DMS79 treated with DMSO at 0.1 percent for 48 hours (cell line): ENCODE results near the gene FBLN5.
A peak's percentile ranks its signal among the peaks of the same experiment; 100 is the strongest.
"Not testable (repeated sequence)": the region's sequence is repeated elsewhere in the genome, so short reads cannot be mapped to it uniquely, and the experiment has no call there.

Source experiments
- DNase-seq: peaks from one replicate; lab custom pipeline; 2025; lab: John Stamatoyannopoulos, UW

The FBLN5 gene

DNA sequence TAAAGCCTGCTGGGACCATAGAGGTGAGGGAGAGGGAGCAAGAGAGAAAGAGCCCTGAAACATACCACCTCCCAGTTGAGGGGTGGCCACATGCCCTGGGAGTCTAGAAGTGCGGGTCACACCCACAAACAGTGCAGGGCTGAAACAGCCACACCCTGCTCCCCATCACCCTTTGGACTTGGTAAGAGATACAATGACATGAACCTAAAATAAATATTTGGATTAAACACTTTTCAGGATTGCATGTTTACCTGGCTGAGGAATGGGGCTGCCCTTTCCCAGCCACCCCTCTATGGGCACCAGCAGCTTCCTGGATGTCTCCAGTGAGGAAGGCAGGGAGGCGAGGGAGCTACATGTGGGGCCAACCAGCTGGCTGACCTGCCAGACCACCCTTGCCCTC is 41.1 kb downstream of the FBLN5 start:
- no peak for DNase-seq

DNA sequence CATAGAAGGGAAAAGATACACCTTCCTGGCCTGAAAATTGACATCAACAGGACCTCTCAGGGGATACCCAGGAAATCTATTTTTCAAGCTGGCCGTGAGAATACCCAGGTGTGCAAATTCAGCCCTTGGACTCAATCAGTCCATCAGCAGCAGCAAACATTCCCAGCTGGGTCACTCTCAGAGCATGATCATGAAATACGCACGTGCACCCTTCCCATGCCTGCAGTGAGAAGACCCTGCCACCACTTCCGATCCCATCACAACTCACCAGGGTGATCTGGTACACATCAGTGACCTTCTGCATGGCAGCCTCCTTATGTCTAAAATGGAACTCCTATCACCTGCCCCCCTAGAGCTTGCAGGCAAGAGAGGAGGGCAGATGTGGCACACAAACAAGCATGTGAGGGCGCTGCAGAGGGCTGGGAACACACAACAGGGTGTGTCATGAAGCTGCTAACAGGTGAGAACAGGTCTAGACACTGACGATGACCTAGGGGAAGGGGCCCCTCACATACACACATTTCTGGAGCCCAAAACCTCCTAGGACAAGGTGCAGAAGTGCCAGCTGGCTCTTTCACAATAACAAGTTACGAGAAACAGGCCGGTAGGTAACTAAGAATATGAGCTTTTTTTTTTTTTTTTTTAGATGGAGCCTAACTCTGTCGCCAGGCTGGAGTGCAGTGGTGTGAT is 42.4 kb downstream of the FBLN5 start:
- no peak for DNase-seq

DNA sequence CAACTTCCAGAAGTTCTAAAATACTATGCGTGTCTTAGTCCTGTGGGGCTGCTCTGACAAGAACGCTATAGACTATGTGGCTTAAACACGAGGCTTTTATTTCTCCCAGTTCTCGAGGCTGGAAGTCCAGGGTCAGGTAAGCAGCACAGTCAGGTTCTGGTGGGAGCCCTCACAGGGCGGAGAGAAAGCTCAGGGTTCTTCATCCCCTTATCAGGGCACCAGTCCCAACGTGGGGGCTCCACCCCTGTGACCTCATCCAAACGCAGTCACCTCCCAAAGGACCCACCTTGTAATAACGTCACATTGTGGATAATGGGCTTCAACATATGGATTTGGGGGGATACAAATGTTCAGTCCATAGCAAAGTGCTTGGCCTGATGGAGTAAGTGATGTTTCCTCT is 43.0 kb downstream of the FBLN5 start:
- no peak for DNase-seq

DNA sequence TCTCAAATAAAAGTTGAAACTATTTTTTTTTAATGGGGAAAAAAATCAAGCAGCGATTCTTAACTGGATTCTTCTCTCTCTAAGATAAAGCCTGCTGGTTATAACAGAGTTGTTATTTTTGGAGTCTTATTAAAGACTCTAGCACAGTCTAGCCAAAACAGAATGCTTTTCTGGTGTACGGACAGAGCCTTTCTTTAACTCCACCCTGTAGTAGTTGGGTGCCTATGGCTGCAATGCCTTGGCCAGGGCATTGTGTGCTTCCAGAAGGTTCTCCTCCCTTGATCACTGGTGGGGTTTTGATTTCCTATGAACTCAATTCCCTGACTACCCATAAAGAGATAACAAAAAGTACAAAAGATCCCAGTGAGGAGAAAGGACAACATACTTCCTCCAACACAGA is 44.4 kb downstream of the FBLN5 start:
- DNase-seq, result no peak

DNA sequence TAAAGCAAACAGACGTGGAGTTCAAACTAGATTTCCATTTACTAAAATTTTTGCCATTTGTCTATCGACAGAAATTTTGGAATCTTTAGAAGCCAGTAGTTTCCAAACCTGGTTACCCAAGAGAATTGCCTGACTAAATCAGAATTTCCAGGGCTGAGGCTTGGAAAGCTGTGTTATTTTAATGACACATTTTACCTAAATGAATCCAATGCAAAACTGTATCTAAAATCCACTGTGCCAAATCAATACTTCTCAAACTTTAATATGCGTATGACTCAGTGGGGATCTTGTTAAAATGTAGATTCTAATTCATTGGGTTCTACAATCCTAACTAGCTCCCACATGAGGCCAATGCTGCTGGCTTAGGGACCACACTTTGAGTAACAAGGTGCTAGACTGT is 45.2 kb downstream of the FBLN5 start:
- no peak for DNase-seq

DNA sequence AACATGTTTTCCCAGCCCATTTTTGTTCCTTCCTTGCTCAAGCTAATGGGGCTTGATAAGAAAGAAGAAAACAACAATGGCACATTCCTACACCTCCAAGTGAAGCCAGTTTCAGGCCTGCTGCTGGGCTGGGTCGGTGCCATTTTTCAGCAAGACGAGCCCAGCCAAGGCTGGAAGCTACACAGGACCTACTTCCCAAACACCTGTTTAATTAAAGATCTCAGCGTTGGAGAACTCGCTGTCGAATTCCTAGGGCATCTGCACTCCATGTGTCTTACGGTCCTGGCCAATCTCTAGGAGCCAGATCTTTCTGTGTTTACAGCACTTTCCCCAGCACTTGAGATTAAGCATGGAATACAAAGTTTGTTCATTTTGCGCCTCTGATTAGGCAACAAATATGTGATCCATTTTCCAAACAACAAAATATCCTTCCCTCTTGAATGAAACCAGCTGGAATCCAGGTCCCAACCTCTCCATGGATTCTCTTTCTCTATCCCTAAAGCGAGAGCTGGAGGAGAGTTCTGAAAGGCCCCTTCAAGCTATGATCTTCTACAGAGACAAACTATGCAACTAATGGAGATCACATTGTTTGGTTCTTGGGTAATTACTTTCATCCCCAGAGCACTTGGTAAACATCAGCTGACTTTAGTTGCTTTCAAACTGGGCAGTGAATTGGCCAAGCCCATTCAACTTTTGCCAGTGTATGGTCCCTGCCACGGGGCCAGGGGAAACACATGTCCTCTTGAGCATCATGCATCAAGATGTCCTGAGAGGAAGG is 45.9 kb downstream of the FBLN5 start:
- DNase-seq, result no peak

DNA sequence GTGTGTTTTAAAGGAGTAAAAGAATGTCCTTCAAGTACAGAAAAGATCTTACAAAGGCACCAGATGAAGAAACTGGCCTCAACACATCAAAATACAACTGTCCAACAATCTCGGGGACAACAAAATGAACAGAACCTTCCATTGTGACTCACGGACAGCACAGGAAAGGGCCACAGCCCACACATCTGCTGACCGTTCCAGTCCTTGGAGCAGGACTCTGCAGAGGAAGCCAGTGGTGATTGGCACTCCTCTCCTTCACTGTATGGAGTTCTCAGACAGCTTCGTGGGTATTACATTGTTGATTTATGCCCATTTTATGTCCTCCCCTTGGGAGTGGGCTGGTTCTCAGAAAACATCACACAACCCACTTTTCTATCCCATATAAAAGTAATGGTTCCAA is 47.7 kb downstream of the FBLN5 start:
- no peak for DNase-seq

DNA sequence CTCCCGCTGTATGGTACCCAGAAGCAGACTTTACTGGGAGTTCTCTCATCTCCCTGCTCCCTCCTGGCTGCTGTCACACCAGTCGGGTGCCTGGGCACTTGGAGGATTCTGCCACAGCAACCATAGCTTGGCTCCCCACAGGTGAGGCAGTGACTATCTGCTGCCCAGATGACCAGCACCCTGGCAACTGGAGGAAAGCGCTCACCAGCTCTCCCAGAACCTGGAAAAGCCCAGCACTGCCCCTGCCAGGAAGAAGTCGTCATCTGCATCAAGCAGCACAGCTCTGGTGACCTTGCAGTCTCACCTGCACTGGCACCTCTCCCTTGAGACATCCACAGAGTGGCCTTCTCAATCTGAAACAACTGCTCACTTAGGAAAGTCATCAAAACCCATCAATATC is 48.3 kb downstream of the FBLN5 start:
- DNase-seq, result peak; percentile 17

DNA sequence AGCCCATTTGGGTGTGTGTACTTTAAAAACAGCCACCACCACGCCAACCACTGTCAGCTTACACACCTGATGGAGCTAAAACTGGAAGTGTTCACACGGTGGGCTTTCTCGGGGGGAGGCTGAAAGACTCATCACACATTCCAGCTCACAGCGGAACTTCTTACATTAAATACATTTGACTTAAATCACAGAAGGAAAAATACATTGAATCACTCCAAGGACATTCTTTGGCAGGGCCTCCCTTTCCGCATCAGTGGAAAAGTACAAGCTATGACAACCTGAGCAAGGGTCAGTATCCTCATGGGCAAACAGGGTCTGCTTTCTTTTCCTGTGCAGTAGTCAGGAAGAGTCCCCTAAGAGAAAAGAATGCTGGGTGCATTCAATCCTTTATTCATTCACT is 49.1 kb downstream of the FBLN5 start:
- DNase-seq, result no peak

DNA sequence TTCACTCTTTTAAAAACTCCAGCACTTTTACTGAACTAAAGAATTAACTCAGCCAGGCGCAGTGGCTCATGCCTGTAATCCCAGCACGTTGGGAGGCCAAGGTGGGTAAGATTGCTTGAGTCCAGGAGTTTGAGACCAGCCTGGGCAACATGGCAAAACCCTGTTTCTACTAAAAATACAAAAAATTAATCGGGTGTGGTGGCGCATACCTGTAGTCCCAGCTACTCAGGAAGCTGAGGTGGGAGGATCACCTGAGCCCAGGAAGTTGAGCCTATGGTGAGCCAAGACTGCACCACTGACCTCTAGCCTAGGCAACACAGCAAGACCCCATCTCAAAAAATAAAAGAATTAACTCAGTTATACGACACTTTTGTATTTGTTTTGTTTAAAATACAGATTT is 49.8 kb downstream of the FBLN5 start:
- not testable (repeated sequence) for DNase-seq

DNA sequence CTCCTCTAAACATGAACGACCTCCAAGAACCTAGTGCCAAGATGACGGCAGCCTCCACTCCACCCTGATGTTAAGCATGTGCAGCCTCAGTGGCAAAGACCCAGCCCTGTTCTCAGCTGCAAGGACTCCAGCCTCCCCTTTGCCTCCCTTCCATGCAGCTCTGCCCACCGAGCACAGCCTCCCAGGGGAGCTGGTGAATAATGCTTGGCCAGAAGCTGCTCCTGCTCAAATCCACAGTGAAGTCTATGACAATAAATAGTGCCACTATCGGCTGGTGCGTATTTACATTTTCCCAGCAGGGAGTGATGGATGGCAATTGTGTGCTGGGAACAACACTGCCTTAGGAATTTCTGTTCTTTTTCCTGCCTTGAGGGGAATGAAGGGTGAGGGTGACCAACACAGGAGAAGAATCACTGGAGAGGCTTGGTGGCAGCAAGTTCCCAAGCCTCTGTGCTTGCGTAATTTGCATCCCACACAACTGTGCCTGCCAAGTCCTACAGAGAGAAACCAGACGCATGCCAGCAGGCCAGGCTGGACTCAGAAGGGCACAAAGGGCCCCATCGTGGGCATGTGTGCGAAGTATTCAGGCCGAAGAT is 50.3 kb downstream of the FBLN5 start:
- no peak for DNase-seq

DNA sequence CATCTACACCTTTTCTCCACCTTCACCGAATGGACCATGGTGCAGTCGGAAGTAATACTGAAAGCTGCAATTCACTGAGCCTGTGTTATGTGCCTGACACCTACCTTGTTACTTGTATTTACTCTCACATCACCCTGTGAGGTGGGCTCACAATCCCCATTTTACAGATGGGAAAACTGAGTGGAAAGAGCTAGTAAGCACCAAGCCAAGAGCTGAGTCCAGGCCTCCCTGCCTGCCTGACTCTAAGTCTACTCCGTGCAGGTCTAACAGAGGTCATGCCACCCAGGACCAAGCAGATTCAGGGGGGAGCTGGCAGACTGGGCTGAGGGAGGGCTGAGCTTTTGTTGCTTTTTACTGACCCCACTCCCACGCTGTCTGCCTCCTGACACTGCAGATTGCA is 51.1 kb downstream of the FBLN5 start:
- DNase-seq, result no peak

DNA sequence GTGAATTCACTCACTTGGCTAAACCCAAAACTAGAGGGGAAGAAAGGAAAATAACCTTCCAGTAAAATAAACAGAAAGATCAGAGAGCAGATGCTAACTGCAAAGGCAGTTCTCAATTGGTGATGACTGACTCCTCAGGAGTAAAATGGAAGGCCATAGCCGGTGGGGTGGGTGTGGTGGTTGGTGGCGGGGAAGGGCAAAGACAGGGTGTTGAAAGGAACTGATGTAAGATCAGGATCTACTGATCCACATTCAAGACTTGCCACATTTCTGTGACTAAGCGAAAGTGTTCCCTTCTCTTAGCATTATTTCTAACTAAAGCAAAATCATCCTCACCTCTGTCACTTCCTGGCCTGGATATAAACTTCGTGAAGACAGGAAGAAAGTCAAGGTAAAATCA is 53.8 kb downstream of the FBLN5 start:
- no peak for DNase-seq

DNA sequence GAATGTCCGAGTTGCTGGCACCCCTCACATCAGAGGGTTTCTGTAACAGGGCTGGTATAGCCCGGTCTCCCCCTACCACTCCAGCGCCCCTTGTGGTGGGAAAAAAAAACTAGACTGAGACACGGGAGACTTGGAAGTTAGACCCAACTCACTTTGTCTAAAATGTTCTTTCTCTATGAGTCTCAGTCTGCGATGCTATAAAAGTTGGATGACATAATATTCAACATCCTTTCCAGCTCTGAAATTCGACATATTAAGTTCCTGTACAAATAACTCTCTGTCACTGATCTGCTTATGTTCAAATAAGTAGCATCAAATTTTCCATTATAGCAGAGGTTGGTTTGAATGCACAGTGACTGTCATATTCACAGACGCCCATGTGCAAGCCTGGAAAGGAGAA is 54.5 kb downstream of the FBLN5 start:
- no peak for DNase-seq

DNA sequence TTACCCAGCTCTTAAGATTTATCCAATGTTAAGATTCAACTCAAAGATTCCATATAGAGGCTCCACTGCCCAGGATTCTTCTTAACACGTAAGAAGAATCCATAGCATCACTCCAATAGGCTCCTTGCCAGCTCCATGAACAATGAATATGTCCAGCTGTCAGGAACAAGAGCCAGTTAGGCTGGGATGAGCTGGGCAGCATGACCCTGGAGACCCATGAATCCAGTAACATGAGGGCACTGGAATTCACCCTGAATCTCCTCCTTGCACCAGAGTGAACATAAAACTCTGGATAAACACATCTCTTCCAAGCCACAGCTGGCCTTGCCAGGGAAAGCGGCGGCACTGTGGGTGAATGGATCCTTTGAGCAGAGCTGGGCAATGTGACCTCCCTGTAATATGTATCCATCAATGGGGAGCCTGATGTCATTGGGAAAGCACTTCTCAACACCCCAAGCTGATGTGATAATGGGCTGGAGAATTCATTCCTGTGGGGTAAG is 55.7 kb downstream of the FBLN5 start:
- no peak for DNase-seq

DNA sequence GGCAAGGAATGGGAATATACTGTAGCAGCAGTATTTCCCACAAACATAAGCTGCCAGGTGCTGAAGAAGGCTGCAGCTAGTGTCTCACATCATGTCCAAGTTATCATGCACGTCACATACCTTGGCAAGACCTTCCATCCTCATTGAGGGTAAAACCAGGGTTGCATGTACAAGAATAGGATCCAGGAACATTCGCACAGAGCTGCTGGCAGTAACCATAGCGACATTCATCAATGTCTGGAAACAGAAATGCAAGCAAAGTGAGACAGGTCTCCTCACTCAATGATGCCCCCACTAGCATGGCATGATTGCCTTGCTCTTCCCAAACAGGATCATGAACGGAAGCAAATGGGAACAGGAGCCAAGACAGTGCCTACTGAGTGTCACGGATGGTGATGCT is 56.4 kb downstream of the FBLN5 start:
- DNase-seq, result no peak

DNA sequence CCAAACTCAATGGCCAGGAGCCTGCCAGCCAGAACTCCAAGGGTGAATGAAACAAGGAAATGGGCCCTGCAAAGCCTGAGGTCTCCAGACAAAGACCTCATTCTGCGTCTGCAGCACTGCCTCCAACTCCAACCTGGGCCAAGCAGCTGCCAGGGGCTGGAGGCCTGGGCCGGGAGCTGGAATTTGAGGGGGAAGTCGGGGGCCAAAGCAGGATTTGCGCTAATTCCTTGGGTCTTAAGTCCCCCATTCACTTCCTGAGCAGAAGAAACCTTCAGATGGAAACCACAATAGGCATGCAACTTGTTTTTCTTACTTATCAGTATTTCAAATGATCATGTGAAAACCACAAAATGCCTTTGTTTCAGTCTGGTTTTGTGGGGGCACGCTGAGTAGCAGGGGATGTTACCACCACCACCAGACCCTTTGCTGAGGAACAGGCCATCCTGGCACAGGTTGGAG is 57.2 kb downstream of the FBLN5 start:
- DNase-seq, result no peak

DNA sequence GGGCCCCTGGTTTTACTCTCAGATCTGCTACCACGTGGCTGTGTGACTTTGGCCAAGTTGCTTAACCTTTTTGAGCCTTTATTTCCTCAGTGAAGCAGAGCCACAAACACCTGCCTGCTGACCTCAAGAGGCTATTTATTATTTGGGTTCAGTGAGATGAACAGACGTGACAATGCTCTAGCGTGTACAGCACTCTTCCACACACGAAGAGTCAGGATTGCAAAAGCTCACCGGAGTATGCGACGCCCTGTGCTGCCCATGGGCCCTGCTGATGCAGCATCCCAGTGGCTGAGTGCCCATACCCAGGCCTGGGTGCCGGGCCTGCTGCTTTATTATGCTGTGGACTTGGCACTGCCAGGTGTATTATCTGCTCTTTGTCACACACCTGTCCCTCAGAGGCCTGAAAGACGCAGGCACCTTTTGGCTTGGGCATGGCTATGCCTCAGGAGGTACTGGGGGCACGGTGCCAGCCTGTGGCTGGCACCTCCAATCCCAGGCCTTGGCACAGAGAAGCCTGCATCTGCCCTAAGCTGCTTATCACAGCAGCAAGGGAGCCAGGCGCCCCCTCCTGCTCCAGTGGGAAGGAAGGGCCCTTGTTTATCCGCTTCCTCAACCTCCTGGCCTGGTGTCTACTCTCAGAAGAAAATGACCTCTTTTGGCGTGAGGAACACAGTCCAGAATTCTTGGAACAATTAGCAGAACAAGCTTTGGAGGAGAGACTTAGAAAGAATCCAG is 57.9 kb downstream of the FBLN5 start:
- peak; percentile 77 for DNase-seq

DNA sequence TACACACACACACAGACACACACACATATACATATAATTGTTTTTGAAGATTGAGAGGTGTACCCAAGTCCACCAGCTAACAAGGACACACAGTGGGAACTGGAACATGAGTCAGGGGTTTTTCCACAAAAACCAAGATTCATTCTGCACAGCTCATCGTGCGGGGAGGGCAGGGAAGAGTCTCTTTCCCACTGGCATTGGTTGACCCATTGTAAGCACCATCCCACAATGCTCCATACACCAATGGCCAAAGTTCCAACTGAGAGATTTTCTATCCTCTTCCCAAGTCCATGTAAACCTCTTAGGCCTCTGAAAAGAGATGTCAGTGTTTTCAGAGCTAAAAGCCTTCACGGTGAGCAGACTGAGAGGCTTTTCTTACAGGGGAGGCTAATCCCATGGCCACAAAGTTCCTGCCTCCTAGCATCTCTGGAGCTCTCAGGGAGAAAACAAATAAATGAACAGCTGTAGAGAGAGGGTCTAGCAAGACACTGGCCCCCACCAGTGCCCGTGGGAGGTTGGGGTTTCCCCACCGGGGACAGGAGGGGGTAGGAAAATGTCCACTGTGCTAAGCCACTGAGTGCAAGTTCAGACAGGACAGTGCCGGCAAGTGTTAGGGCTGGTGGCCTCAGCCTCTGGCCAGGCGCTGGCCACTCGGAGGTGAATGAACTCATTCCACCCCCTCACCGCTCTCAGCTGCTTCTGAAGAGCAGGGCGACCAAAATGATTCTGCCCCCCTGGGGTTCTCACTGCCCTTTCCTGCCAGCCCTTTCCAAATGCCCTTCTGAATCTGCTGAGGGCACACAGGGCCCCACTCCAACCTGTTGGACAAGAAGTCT is 58.6 kb downstream of the FBLN5 start:
- no peak for DNase-seq

DNA sequence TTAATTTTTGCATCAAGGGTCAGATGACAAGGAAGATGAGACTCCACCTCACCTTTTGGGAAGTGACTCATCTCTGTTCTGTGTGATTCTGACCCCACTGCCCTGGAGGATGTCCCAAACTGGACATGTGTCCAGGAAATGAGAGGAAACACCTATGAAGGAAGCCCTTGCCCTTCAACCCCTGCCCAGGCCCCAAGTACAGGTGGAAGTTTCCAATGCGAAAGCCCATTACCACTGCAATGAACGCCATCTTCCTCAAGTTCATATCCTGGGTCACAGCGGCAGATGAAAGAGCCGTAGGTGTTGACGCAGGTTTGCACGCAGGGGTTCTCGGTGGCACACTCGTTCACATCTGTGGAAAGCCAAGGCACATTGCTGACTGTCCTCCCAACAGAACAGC is 60.5 kb downstream of the FBLN5 start:
- no peak for DNase-seq

DNA sequence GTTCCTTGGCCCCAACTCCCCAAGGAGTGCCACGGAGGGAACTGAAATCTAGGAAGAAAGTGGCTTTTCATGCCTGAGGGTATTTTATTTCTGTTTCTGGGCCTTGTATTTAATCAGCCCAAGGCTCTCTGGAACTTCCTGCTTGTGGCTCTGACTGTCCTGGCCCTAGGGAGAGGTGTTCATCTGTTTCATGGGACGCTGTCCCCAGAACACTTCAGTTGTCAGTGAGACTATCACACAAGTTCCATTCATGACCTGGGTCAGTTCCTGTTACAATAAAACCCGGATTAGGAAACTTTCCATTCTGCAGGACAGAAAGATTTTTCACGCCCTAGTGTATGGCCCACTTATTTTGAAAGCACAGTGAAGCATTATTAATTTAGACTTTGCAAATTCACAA is 61.7 kb downstream of the FBLN5 start:
- DNase-seq, result no peak
